Adrenal gland (tissue), 12 donors: ENCODE data around the gene ARHGAP10. TPM values are rescaled to one million over a fixed set of nuclear protein-coding genes. Genes with fewer than 3 reads are reported as not detected.

Experiments
- DNase-seq, 7 donors: peaks; one replicate each; pipeline ENCODE4 v3.0.0-alpha.2; 2019 to 2020
- H3K27ac ChIP-seq, 5 donors: fragments of 200-600 bp; sonication (generic) in 4 of 5; 1 replicate in 3 of 5; 2 replicates in 2 of 5; pipeline versions ENCODE4 v1.5.1 to v1.8.0; 2016 to 2020; ENCODE audit warnings: mild to moderate bottlenecking in 1 of 5
- H3K27me3 ChIP-seq: fragments of 200-600 bp; 2 replicates; pipeline ENCODE4 v1.8.0; 2021
- H3K36me3 ChIP-seq, 2 donors: fragments of 200-600 bp; replicated peaks in 1 of 2; 1 replicate in 1 of 2; 2 replicates in 1 of 2; pipeline versions ENCODE4 v1.5.1 to v1.8.0; 2018 to 2022
- H3K4me1 ChIP-seq, 2 donors: fragments of 200-600 bp; replicated peaks in 1 of 2; 1 replicate in 1 of 2; 2 replicates in 1 of 2; pipeline versions ENCODE4 v1.5.1 to v1.8.0; 2018 to 2021
- H3K4me3 ChIP-seq, 4 donors: fragments of 200-600 bp; sonication (generic) in 3 of 4; one replicate each; pipeline ENCODE4 v1.5.1; 2016 to 2018
- H3K9me3 ChIP-seq, 3 donors: fragments of 200-600 bp; sonication (generic) in 1 of 3; replicated peaks in 1 of 3; 1 replicate in 2 of 3; 2 replicates in 1 of 3; pipeline versions ENCODE4 v1.5.1 to v1.8.0; 2016 to 2021
- CTCF ChIP-seq, 6 experiments: fragments of 450-650 bp in 4 of 6; fragments of 200-600 bp in 2 of 6; sonication (generic) in 1 of 6; IDR thresholded peaks; 1 replicate in 5 of 6; 2 replicates in 1 of 6; pipeline versions ENCODE4 v1.5.1 to v1.8.0; 2016 to 2021; ENCODE audit warnings: antibody characterized with exemption in 6 of 6, mild to moderate bottlenecking in 2 of 6, moderate library complexity in 1 of 6
- POLR2A ChIP-seq, 2 donors: fragments of 450-650 bp; IDR thresholded peaks; one replicate each; pipeline ENCODE4 v1.6.1; 2017; ENCODE audit warnings: antibody characterized with exemption in 2 of 2, mild to moderate bottlenecking in 2 of 2, moderate library complexity in 1 of 2
- WGBS, 4 donors: extraction: QIAGEN DNeasy Blood & Tissue Kit in 2 of 4; methylation state at CpG; one replicate each; pipeline versions ENCODE4 v1.1.5 to v1.1.7; 2013 to 2017; 5-methylcytosine and 5-hydroxymethylcytosine counted together
- intact Hi-C, 2 donors: fragments of 100-400 bp; cut with DNase I; formaldehyde crosslinking; loops; one replicate each; pipeline versions ENCODE4 v1.14.1 to v1.15.0; 2022 to 2023
- polyA plus RNA-seq, 3 donors: library from polyadenylated mRNA; stranded (reverse); fragments of 200-250 nt in 2 of 3; fragments of 350-450 nt in 1 of 3; fragmentation: Illumina TruSeq in 1 of 3; extraction: RNeasy Lipid Tissue Mini Kit (QIAGEN cat#74804) in 1 of 3; gene quantifications; one replicate each; pipeline ENCODE4 v1.2.3, GENCODE V29; 2013 to 2014
- total RNA-seq, 9 donors: library from RNA; depleted of rRNA in 4 of 9; stranded (reverse); fragments of >200 nt in 4 of 9; fragments of 120-200 nt in 1 of 9; fragmentation: NEBNext Ultra II Directional in 1 of 9; extraction: Animal tissue kit (Norgen Biotek cat#: 25700) in 1 of 9; gene quantifications; one replicate each; pipeline versions ENCODE4 v1.1.0 to v1.2.4, GENCODE V29; 2013 to 2023
- donor health status: healthy with polysubstance abuse.
- donor health status: Bipolar disorder and iron deficiency.
- donor health status: DM: yes; HTN: yes; CAD: no.
- donor health status: DM: no; HTN: no; CAD: no.
- donor health status: DM: no; HTN: no; CAD: no.
- donor health status: DM: yes; HTN: yes; CAD: no.

ARHGAP10 gene
- total and polyA plus RNA-seq, 12 donors = 7.0 to 40.8 (median 22.1) TPM

GRCh38 chr4:148090503-148091476 is 358.9 kb downstream of the ARHGAP10 start:
- Histone ChIP-seq H3K27ac (no peak overlapping the region), H3K27me3 (no peaks in the 10 kb centered on the region), H3K4me1 (no peaks in the 10 kb centered on the region), H3K36me3 (no peaks in the 10 kb centered on the region), H3K9me3 (no peaks in the 10 kb centered on the region), H3K4me3 (no peak overlapping the region)
- DNase-seq = no peak
- intact Hi-C loops = no loop called here
- TF ChIP-seq POLR2A (IDR thresholded peaks at IDR 0.05) = no peak
- TF ChIP-seq CTCF (IDR thresholded peaks at IDR 0.05) = no peak
- 91 to 96% (median 95%) methylated on average over 11 to 17 of the region's 17 CpGs for WGBS, 4 donors

- DNase-seq = no peak
- no peak overlapping the region for H3K4me3 ChIP-seq
- H3K27me3 ChIP-seq = no peaks in the 10 kb centered on the region
- WGBS, 4 donors = 87 to 94% (median 89%) methylated on average over 4 of the region's 4 CpGs
- H3K9me3 ChIP-seq = no peaks in the 10 kb centered on the region
- no peak overlapping the region for H3K27ac ChIP-seq
- H3K4me1 ChIP-seq = no peaks in the 10 kb centered on the region
- intact Hi-C loops = no loop called here
- no peaks in the 10 kb centered on the region for H3K36me3 ChIP-seq
- TF ChIP-seq POLR2A (IDR thresholded peaks at IDR 0.05) (no peak), CTCF (IDR thresholded peaks at IDR 0.05) (no peak)
Measured at GRCh38 chr4:148091896-148092295, 360.0 kb downstream of the ARHGAP10 start.

- DNase-seq = no peak
- Histone ChIP-seq H3K4me3 (no peak overlapping the region), H3K9me3 (no peaks in the 10 kb centered on the region), H3K27ac (no peak overlapping the region), H3K36me3 (no peaks in the 10 kb centered on the region), H3K27me3 (no peaks in the 10 kb centered on the region), H3K4me1 (no peaks in the 10 kb centered on the region)
- intact Hi-C loops = no loop called here
- TF ChIP-seq POLR2A (IDR thresholded peaks at IDR 0.05) (no peak), CTCF (IDR thresholded peaks at IDR 0.05) (no peak)
- 97 to 98% (median 97%) methylated on average over 11 of the region's 11 CpGs for WGBS, 4 donors
Measured at GRCh38 chr4:148092316-148093014, 360.6 kb downstream of the ARHGAP10 start.

GRCh38 chr4:148093065-148093464 is 361.2 kb downstream of the ARHGAP10 start:
- intact Hi-C loops = no loop called here
- TF ChIP-seq CTCF (IDR thresholded peaks at IDR 0.05) (no peak), POLR2A (IDR thresholded peaks at IDR 0.05) (no peak)

More at GRCh38 chr4:148093065-148093464, 361.2 kb downstream of the ARHGAP10 start:
- H3K4me3 ChIP-seq = no peak overlapping the region
- H3K4me1 ChIP-seq = no peaks in the 10 kb centered on the region
- DNase-seq = no peak
- no peaks in the 10 kb centered on the region for H3K36me3 ChIP-seq
- 97 to 98% (median 98%) methylated on average over 5 of the region's 5 CpGs; no CpG with 5 or more reads in 1 of the 4 donors for WGBS, 4 donors
- no peaks in the 10 kb centered on the region for H3K27me3 ChIP-seq
- H3K27ac ChIP-seq = no peak overlapping the region
- H3K9me3 ChIP-seq = no peaks in the 10 kb centered on the region
